Right lobe of liver (tissue), 4 donors: ENCODE measurements around the gene COL11A2.

Experiments
- POLR2A ChIP-seq: fragments of 450-650 bp; IDR thresholded peaks from one replicate; pipeline ENCODE4 v1.6.1; 2017; ENCODE audit warnings: antibody characterized with exemption, mild to moderate bottlenecking
- TF ChIP-seq, protein P1 (sequence below), 4 donors: fragments of 200-600 bp in 3 of 4; fragments of 450-650 bp in 1 of 4; IDR thresholded peaks; one replicate each; pipeline versions ENCODE4 v1.5.1 to v1.8.0; 2016 to 2022; ENCODE audit warnings: antibody characterized with exemption in 4 of 4, mild to moderate bottlenecking in 2 of 4
- donor health status: DM: no; HTN: no; CAD: no.
- donor health status: DM: no; HTN: no; CAD: no.
- donor health status: DM: no; HTN: yes; CAD: no.

DNA sequence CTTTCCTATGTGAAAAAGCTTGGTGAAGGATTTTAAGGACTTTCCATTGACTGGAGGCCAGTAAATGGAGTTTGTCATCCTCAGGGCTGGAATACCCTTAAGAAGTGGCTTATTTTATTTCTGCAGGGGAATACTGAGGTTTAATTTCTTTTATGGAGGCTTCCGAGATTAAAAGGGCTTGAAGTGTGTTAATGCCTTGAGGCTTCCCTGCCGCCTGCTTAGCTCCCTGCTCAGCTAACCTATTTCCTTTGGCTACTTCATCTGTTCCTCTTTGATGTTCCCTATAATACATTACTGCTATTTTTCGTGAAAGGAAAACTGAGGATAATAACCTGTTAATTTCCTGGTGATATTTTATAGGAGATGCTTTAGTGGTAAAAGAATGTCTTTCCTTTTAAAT lies 72.3 kb downstream of the COL11A2 start:
- TF ChIP-seq, protein P1, sequence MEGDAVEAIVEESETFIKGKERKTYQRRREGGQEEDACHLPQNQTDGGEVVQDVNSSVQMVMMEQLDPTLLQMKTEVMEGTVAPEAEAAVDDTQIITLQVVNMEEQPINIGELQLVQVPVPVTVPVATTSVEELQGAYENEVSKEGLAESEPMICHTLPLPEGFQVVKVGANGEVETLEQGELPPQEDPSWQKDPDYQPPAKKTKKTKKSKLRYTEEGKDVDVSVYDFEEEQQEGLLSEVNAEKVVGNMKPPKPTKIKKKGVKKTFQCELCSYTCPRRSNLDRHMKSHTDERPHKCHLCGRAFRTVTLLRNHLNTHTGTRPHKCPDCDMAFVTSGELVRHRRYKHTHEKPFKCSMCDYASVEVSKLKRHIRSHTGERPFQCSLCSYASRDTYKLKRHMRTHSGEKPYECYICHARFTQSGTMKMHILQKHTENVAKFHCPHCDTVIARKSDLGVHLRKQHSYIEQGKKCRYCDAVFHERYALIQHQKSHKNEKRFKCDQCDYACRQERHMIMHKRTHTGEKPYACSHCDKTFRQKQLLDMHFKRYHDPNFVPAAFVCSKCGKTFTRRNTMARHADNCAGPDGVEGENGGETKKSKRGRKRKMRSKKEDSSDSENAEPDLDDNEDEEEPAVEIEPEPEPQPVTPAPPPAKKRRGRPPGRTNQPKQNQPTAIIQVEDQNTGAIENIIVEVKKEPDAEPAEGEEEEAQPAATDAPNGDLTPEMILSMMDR (IDR thresholded peaks at IDR 0.05) = no peak
- TF ChIP-seq POLR2A = no peak
